Left ventricle myocardium superior (tissue), 1 donor: Measurements from ENCODE around the gene IFNAR1. TPM values are rescaled to one million over a fixed set of nuclear protein-coding genes. Genes with fewer than 3 reads are reported as not detected.
"Not testable (repeated sequence)": the region's sequence is repeated elsewhere in the genome, so short reads cannot be mapped to it uniquely, and the experiment has no call there.

ENCODE experiments used
- ATAC-seq: fragments of 200-7000 bp; cut with Tn5 transposase; one replicate; pipeline ENCODE4 v1.9.1; 2020; ENCODE audit warnings: mild to moderate bottlenecking, moderate library complexity
- DNase-seq: peaks from one replicate; pipeline ENCODE4 v3.0.0-alpha.2; 2020
- intact Hi-C: fragments of 100-400 bp; cut with micrococcal nuclease; formaldehyde crosslinking; loops from one replicate; pipeline ENCODE4 v1.11.0; 2022
- total RNA-seq: library from RNA; stranded (reverse); fragmentation: NEBNext Ultra II Directional; extraction: Animal tissue kit (Norgen Biotek cat#: 25700); gene quantifications from one replicate; pipeline ENCODE4 v1.2.1, GENCODE V29; 2021
- donor health status: DM: no; HTN: yes; CAD: no; lungs with severe emphysema.

IFNAR1 gene
- total RNA-seq, 1 donor from 2014 or later: 23.6 TPM

GRCh38 chr21:33302796-33303195 lies 22.0 kb upstream of the IFNAR1 start:
- DNase-seq (no peak), ATAC-seq (no peak)
- intact Hi-C loops: no loop called here

- DNase-seq (no peak), ATAC-seq (no peak)
- intact Hi-C loops: no loop called here
Measured at GRCh38 chr21:33305344-33305671, 19.5 kb upstream of the IFNAR1 start.

- ATAC-seq: no peak
- intact Hi-C loops: no loop called here
- DNase-seq: no peak
Measured at GRCh38 chr21:33305938-33306337, 18.8 kb upstream of the IFNAR1 start.

- no peak for ATAC-seq
- intact Hi-C loops: no loop called here
- DNase-seq: no peak
Measured at GRCh38 chr21:33308586-33309490, 15.9 kb upstream of the IFNAR1 start.

GRCh38 chr21:33309778-33310177 lies 15.0 kb upstream of the IFNAR1 start:
- no peak for ATAC-seq
- intact Hi-C loops: no loop called here
- no peak for DNase-seq

- no peak for DNase-seq
- intact Hi-C loops: no loop called here
- no peak for ATAC-seq
Measured at GRCh38 chr21:33312121-33312520, 12.6 kb upstream of the IFNAR1 start.

GRCh38 chr21:33313183-33313582 lies 11.6 kb upstream of the IFNAR1 start:
- no peak for DNase-seq
- no peak for ATAC-seq
- intact Hi-C loops: no loop called here

- no peak for ATAC-seq
- intact Hi-C loops: no loop called here
- no peak for DNase-seq
Measured at GRCh38 chr21:33313611-33314010, 11.2 kb upstream of the IFNAR1 start.

GRCh38 chr21:33314111-33314510 lies 10.7 kb upstream of the IFNAR1 start:
- no peak for DNase-seq
- intact Hi-C loops: no loop called here
- no peak for ATAC-seq

- intact Hi-C loops: no loop called here
- DNase-seq: no peak
- no peak for ATAC-seq
Measured at GRCh38 chr21:33315946-33316710, 8.6 kb upstream of the IFNAR1 start.

GRCh38 chr21:33317145-33317544 lies 7.6 kb upstream of the IFNAR1 start:
- intact Hi-C loops: no loop called here
- no peak for DNase-seq
- no peak for ATAC-seq

- DNase-seq: no peak
- no peak for ATAC-seq
Measured at GRCh38 chr21:33317786-33318486, 6.8 kb upstream of the IFNAR1 start.

GRCh38 chr21:33321005-33321404 lies 3.8 kb upstream of the IFNAR1 start:
- intact Hi-C loops, DNase-seq, ATAC-seq: not testable (repeated sequence)

More at GRCh38 chr21:33317786-33318486, 6.8 kb upstream of the IFNAR1 start:
- intact Hi-C loops: no loop called here

- ATAC-seq, intact Hi-C loops, DNase-seq: not testable (repeated sequence)
Measured at GRCh38 chr21:33323610-33324009, 1.2 kb upstream of the IFNAR1 start.

- intact Hi-C loops: no loop called here
- ATAC-seq: peak; percentile 63
- peak; percentile 80 for DNase-seq
Measured at GRCh38 chr21:33325222-33326067, 675 bp downstream of the IFNAR1 start.

GRCh38 chr21:33327326-33327725 lies 2.6 kb downstream of the IFNAR1 start:
- ATAC-seq (no peak), DNase-seq (no peak)
- intact Hi-C loops: no loop called here

- no peak for DNase-seq
- no peak for ATAC-seq
- intact Hi-C loops: no loop called here
Measured at GRCh38 chr21:33327792-33328433, 3.1 kb downstream of the IFNAR1 start.

- intact Hi-C loops: no loop called here
- ATAC-seq: peak; percentile 27
- no peak for DNase-seq
Measured at GRCh38 chr21:33330726-33331125, 6.0 kb downstream of the IFNAR1 start.
